SK-N-SH treated with all-trans-retinoic acid at 6 μM for 48 hours (cell line): ENCODE measurements around the gene SNED1.

Experiments
- ATAC-seq: fragments of 200-7000 bp; cut with Tn5 transposase; 3 replicates; pipeline ENCODE4 v1.9.1; 2020; ENCODE audit warnings: mild to moderate bottlenecking, moderate library complexity
- BACH2 ChIP-seq: fragments of 250-450 bp; sonication (Bioruptor Pico); IDR thresholded peaks from 2 replicates; pipeline ENCODE4 v1.9.0; 2021; ENCODE audit warnings: mild to moderate bottlenecking, borderline replicate concordance
- CREB5 ChIP-seq: fragments of 250-450 bp; sonication (Bioruptor Pico); IDR thresholded peaks from 2 replicates; pipeline ENCODE4 v1.5.1; 2020; ENCODE audit warnings: low read depth, mild to moderate bottlenecking, moderate library complexity
- CSDC2 ChIP-seq: fragments of 250-450 bp; sonication (Bioruptor Pico); IDR thresholded peaks from 2 replicates; pipeline ENCODE4 v1.5.0; 2020; ENCODE audit warnings: mild to moderate bottlenecking, moderate library complexity
- CSRNP3 ChIP-seq: fragments of 250-450 bp; sonication (Bioruptor Pico); IDR thresholded peaks from 2 replicates; pipeline ENCODE4 v1.5.1; 2021; ENCODE audit warnings: mild to moderate bottlenecking, moderate library complexity
- ESRRG ChIP-seq: fragments of 250-450 bp; sonication (Bioruptor Pico); IDR thresholded peaks from 2 replicates; pipeline ENCODE4 v1.6.1; 2021; ENCODE audit warnings: mild to moderate bottlenecking
- GLIS3 ChIP-seq: fragments of 250-450 bp; sonication (Bioruptor Pico); IDR thresholded peaks from 2 replicates; pipeline ENCODE4 v1.5.0; 2020; ENCODE audit warnings: mild to moderate bottlenecking, moderate library complexity
- ISL1 ChIP-seq: fragments of 250-450 bp; sonication (Bioruptor Pico); IDR thresholded peaks from 2 replicates; pipeline ENCODE4 v2.1.2; 2022; ENCODE audit warnings: mild to moderate bottlenecking, moderate library complexity
- OSR1 ChIP-seq: fragments of 250-450 bp; sonication (Bioruptor Pico); IDR thresholded peaks from 2 replicates; pipeline ENCODE4 v1.8.0; 2022; ENCODE audit warnings: moderate library complexity, mild to moderate bottlenecking, inconsistent platforms
- PATZ1 ChIP-seq: fragments of 250-450 bp; sonication (Bioruptor Pico); IDR thresholded peaks from 2 replicates; pipeline ENCODE4 v1.8.0; 2020; ENCODE audit warnings: mild to moderate bottlenecking, moderate library complexity, borderline replicate concordance
- POU6F1 ChIP-seq: fragments of 250-450 bp; sonication (Bioruptor Pico); IDR thresholded peaks from 2 replicates; pipeline ENCODE4 v1.8.0; 2021; ENCODE audit warnings: low read depth, mild to moderate bottlenecking, moderate library complexity, borderline replicate concordance
- PPARA ChIP-seq: fragments of 250-450 bp; sonication (Bioruptor Pico); IDR thresholded peaks from 2 replicates; pipeline ENCODE4 v1.5.0; 2020; ENCODE audit warnings: mild to moderate bottlenecking, borderline replicate concordance
- RARB ChIP-seq: fragments of 250-450 bp; sonication (Bioruptor Pico); IDR thresholded peaks from 2 replicates; pipeline ENCODE4 v1.8.0; 2021; ENCODE audit warnings: mild to moderate bottlenecking, moderate library complexity
- TCF4 ChIP-seq: fragments of 250-450 bp; sonication (Bioruptor Pico); IDR thresholded peaks from 2 replicates; pipeline ENCODE4 v1.8.0; 2021; ENCODE audit warnings: mild to moderate bottlenecking, moderate library complexity, borderline replicate concordance
- TOX ChIP-seq: fragments of 250-450 bp; sonication (Bioruptor Pico); IDR thresholded peaks from 2 replicates; pipeline ENCODE4 v1.8.0; 2021; ENCODE audit warnings: mild to moderate bottlenecking, moderate library complexity, borderline replicate concordance
- TSHZ2 ChIP-seq: fragments of 250-450 bp; sonication (Bioruptor Pico); IDR thresholded peaks from 2 replicates; pipeline ENCODE4 v1.5.0; 2020; ENCODE audit warnings: mild to moderate bottlenecking, moderate library complexity
- ZC3H10 ChIP-seq: fragments of 250-450 bp; sonication (Bioruptor Pico); IDR thresholded peaks from 2 replicates; pipeline ENCODE4 v1.5.1; 2021; ENCODE audit warnings: mild to moderate bottlenecking, moderate library complexity
- ZFP3 ChIP-seq: fragments of 250-450 bp; sonication (Bioruptor Pico); IDR thresholded peaks from 2 replicates; pipeline ENCODE4 v1.5.0; 2020; ENCODE audit warnings: mild to moderate bottlenecking, moderate library complexity
- ZFP30 ChIP-seq: fragments of 450-650 bp; formaldehyde crosslinking; IDR thresholded peaks from 2 replicates; pipeline ENCODE4 v1.5.0; 2022; ENCODE audit warnings: mild to moderate bottlenecking, moderate library complexity
- ZNF565 ChIP-seq: fragments of 450-650 bp; formaldehyde crosslinking; conservative IDR thresholded peaks from 2 replicates; pipeline ENCODE4 v1.5.0; 2020; ENCODE audit warnings: low read depth, mild to moderate bottlenecking, moderate library complexity
- ZNF70 ChIP-seq: fragments of 450-650 bp; formaldehyde crosslinking; IDR thresholded peaks from 2 replicates; pipeline ENCODE4 v1.5.0; 2020; ENCODE audit warnings: mild to moderate bottlenecking, moderate library complexity
- ZNF8 ChIP-seq: fragments of 450-650 bp; formaldehyde crosslinking; IDR thresholded peaks from 2 replicates; pipeline ENCODE4 v1.5.0; 2020; ENCODE audit warnings: mild to moderate bottlenecking, moderate library complexity

SNED1 gene

GRCh38 chr2:241008711-241009121 is 10.3 kb downstream of the SNED1 start:
- no peak for ATAC-seq
- no peak for TF ChIP-seq ZFP30 (CRISPR knock-in tag)
- TF ChIP-seq BACH2 (CRISPR knock-in tag) = no peak

- ATAC-seq = no peak
- TF ChIP-seq PPARA (CRISPR knock-in tag) = no peak
- no peak for TF ChIP-seq ZFP3 (CRISPR knock-in tag)
- TF ChIP-seq GLIS3 (CRISPR knock-in tag) = no peak
- no peak for TF ChIP-seq TOX (CRISPR knock-in tag)
- TF ChIP-seq TSHZ2 (CRISPR knock-in tag) = no peak
- TF ChIP-seq PATZ1 (CRISPR knock-in tag) = no peak
- no peak for TF ChIP-seq RARB (CRISPR knock-in tag)
- TF ChIP-seq TCF4 (CRISPR knock-in tag) = no peak
- TF ChIP-seq BACH2 (CRISPR knock-in tag) = no peak
- TF ChIP-seq CREB5 (CRISPR knock-in tag) = no peak
- no peak for TF ChIP-seq ESRRG (CRISPR knock-in tag)
- no peak for TF ChIP-seq OSR1 (CRISPR knock-in tag)
- no peak for TF ChIP-seq ZC3H10
- no peak for TF ChIP-seq ZFP30 (CRISPR knock-in tag)
- no peak for TF ChIP-seq ZNF565 (CRISPR knock-in tag)
- no peak for TF ChIP-seq CSDC2 (CRISPR knock-in tag)
- no peak for TF ChIP-seq ZNF8 (CRISPR knock-in tag)
- no peak for TF ChIP-seq ISL1 (CRISPR knock-in tag)
These were observed 10.8 kb downstream of the SNED1 start for GRCh38 chr2:241009191-241009590.

GRCh38 chr2:241009601-241010530 is 11.4 kb downstream of the SNED1 start:
- peak; percentile 38 for ATAC-seq
- TF ChIP-seq ZNF8 (CRISPR knock-in tag) (no peak), ZNF565 (CRISPR knock-in tag) (no peak), ZNF70 (CRISPR knock-in tag) (no peak), GLIS3 (CRISPR knock-in tag) (no peak), ZFP3 (CRISPR knock-in tag) (no peak), TCF4 (CRISPR knock-in tag) (no peak), POU6F1 (CRISPR knock-in tag) (no peak), CSRNP3 (CRISPR knock-in tag) (no peak), PATZ1 (CRISPR knock-in tag) (no peak)
